Kidney (tissue), 14 donors: ENCODE data around the gene CAPN15. TPM values are rescaled to one million over a fixed set of nuclear protein-coding genes. Genes with fewer than 3 reads are reported as not detected.

ENCODE experiments used
- DNase-seq, 5 donors: peaks; one replicate each; pipeline ENCODE4 v3.0.0-alpha.2; 2013 to 2020
- FAIRE-seq: peaks from 2 replicates; lab custom pipeline; 2012; peaks lifted over from hg19 to GRCh38; lab: Jason Lieb, UNC
- H3K27ac ChIP-seq, 2 donors: one replicate each; pipeline ENCODE4 v1.7.0; 2013; ENCODE audit warnings: low read depth in 2 of 2, low read length in 2 of 2, inconsistent platforms in 1 of 2
- H3K27me3 ChIP-seq: one replicate; pipeline ENCODE4 v1.7.1; 2013; ENCODE audit warnings: low read length, inconsistent platforms; ENCODE audit not compliant: control insufficient read depth, insufficient read depth
- H3K36me3 ChIP-seq, 3 donors: one replicate each; pipeline versions ENCODE4 v1.7.0 to v1.7.1; 2013; ENCODE audit warnings: low read length in 3 of 3, control low read depth in 1 of 3, inconsistent platforms in 1 of 3; ENCODE audit not compliant: insufficient read depth in 3 of 3, control insufficient read depth in 2 of 3
- H3K4me1 ChIP-seq, 3 donors: one replicate each; pipeline versions ENCODE4 v1.7.0 to v1.7.1; 2013; ENCODE audit warnings: low read length in 3 of 3, inconsistent platforms in 1 of 3, low read depth in 1 of 3; ENCODE audit not compliant: control insufficient read depth in 2 of 3, insufficient read depth in 2 of 3
- H3K4me3 ChIP-seq, 3 donors: one replicate each; pipeline versions ENCODE4 v1.7.0 to v1.8.1; 2013; ENCODE audit warnings: low read length in 3 of 3, control low read depth in 1 of 3, inconsistent platforms in 1 of 3
- H3K9ac ChIP-seq, 3 donors: one replicate each; pipeline versions ENCODE4 v1.7.0 to v1.7.1; 2013; ENCODE audit warnings: low read length in 3 of 3, control low read depth in 1 of 3, inconsistent platforms in 1 of 3
- H3K9me3 ChIP-seq, 3 donors: one replicate each; pipeline versions ENCODE4 v1.7.0 to v1.7.1; 2013; ENCODE audit warnings: low read length in 3 of 3, control low read depth in 1 of 3, inconsistent platforms in 1 of 3; ENCODE audit not compliant: control insufficient read depth in 2 of 3, insufficient read depth in 1 of 3
- intact Hi-C: fragments of 100-400 bp; cut with DNase I; formaldehyde crosslinking; loops from one replicate; pipeline ENCODE4 v1.11.1; 2022
- polyA plus RNA-seq: library from polyadenylated mRNA; stranded (reverse); fragments of 350-450 nt; fragmentation: Illumina TruSeq; extraction: RNeasy Lipid Tissue Mini Kit (QIAGEN cat#74804); gene quantifications from one replicate; pipeline ENCODE4 v1.2.3, GENCODE V29; 2014; ENCODE audit warnings: low read depth, low replicate concordance; ENCODE audit not compliant: insufficient read depth
- total RNA-seq: library from RNA; stranded (reverse); fragmentation: NEBNext Ultra II Directional; extraction: Animal tissue kit (Norgen Biotek cat#: 25700); gene quantifications from one replicate; pipeline ENCODE4 v1.2.1, GENCODE V29; 2021
- TF ChIP-seq, protein P1 (sequence below): IDR thresholded peaks from 3 replicates; pipeline ENCODE4 v1.5.1; 2012; ENCODE audit warnings: mild to moderate bottlenecking, moderate library complexity, borderline replicate concordance; ENCODE audit not compliant: insufficient read depth; ENCODE audit errors: extremely low read depth
- donor health status: control.
- donor health status: control.
- donor health status: control.
- donor health status: control.
- donor health status: control.
- donor health status: DM: yes; HTN: yes; CAD: no.
- donor health status: Normal renal cell carcinoma (clear cell type).

The CAPN15 gene
- total and polyA plus RNA-seq, 2 donors from 2014 or later: 17.9 to 52.9 TPM

DNA sequence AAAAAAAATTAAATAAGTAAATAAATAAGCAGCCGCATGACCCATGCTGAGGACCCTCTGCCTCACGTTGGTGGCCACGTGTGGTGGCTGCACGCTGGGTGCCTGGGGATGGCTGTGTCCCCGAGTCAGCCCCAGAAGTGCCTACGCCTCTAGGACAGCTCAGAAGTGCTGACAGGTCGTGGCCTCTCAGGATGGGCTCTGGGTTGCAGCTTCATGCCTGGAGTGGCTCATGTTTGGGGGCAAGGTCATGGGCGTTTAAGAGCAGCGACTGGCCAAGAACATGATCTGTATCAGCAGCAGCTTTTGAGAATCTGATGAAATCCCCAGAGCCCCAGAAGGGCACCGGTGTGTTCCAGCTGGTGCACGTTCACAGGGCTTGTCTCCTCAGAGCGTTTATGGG, 26.8 kb upstream of the CAPN15 start:
- no peak for DNase-seq
- no peak overlapping the region for H3K9ac ChIP-seq
- TF ChIP-seq, protein P1, sequence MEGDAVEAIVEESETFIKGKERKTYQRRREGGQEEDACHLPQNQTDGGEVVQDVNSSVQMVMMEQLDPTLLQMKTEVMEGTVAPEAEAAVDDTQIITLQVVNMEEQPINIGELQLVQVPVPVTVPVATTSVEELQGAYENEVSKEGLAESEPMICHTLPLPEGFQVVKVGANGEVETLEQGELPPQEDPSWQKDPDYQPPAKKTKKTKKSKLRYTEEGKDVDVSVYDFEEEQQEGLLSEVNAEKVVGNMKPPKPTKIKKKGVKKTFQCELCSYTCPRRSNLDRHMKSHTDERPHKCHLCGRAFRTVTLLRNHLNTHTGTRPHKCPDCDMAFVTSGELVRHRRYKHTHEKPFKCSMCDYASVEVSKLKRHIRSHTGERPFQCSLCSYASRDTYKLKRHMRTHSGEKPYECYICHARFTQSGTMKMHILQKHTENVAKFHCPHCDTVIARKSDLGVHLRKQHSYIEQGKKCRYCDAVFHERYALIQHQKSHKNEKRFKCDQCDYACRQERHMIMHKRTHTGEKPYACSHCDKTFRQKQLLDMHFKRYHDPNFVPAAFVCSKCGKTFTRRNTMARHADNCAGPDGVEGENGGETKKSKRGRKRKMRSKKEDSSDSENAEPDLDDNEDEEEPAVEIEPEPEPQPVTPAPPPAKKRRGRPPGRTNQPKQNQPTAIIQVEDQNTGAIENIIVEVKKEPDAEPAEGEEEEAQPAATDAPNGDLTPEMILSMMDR: no peak
- no peak overlapping the region for H3K27ac ChIP-seq
- peaks cover 0 to 16% (median 8%) of the 10 kb centered on the region in 3 donors for H3K36me3 ChIP-seq
- FAIRE-seq: no peak
- H3K27me3 ChIP-seq: no peaks in the 10 kb centered on the region
- H3K9me3 ChIP-seq: no peaks in the 10 kb centered on the region
- intact Hi-C loops: no loop called here
- H3K4me1 ChIP-seq: peaks cover 0 to 11% (median 3%) of the 10 kb centered on the region in 3 donors
- no peak overlapping the region for H3K4me3 ChIP-seq

DNA sequence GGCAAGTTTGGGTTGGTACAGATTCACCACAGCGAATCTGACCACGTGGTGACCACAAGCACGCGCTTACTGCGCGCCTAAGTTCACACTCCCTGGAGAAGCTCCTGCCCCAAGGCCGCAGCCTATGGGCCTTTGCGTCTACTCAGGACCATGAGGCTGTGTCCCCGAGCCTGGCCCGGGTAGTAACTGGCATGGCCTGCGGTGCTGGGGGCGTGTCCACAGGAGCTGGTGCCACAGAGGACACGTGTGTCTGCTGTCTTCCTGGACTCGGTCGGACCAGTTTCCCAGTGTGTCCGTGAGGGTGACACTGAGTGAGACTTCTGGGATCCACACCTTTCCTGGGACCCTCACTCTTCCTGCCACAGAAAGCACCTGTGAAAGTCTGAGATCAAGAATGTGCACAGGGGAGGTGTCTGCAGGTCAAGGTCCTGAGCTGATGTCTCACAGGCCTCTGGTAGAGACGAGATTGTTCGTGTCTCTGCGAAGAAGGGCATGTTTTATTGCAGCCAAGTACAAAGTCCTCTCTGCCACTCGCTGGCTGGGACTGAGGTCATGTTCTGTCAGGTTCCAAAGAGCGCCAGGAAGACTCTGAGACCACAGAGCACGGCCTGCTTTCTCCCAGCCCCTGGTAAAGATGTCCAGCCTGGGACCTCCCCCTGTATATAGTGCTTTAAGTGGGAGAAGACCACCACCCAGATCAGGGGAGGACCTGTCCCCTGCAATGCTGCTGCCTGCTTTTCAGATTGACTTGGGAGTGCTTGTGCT, 25.2 kb upstream of the CAPN15 start:
- H3K9ac ChIP-seq: peak overlapping the region in 1 of 3 donors; percentile 58
- H3K9me3 ChIP-seq: no peaks in the 10 kb centered on the region
- TF ChIP-seq, protein P1: no peak
- DNase-seq (peak in 1 of 5 donors; percentile 51), FAIRE-seq (no peak)
- peak overlapping the region; percentile 77 to 89 for H3K27ac ChIP-seq
- H3K27me3 ChIP-seq: no peaks in the 10 kb centered on the region
- H3K4me3 ChIP-seq: no peak overlapping the region
- H3K4me1 ChIP-seq: peaks cover 0 to 11% (median 3%) of the 10 kb centered on the region in 3 donors
- H3K36me3 ChIP-seq: peaks cover 0 to 20% (median 9%) of the 10 kb centered on the region in 3 donors
- intact Hi-C loops: no loop called here

DNA sequence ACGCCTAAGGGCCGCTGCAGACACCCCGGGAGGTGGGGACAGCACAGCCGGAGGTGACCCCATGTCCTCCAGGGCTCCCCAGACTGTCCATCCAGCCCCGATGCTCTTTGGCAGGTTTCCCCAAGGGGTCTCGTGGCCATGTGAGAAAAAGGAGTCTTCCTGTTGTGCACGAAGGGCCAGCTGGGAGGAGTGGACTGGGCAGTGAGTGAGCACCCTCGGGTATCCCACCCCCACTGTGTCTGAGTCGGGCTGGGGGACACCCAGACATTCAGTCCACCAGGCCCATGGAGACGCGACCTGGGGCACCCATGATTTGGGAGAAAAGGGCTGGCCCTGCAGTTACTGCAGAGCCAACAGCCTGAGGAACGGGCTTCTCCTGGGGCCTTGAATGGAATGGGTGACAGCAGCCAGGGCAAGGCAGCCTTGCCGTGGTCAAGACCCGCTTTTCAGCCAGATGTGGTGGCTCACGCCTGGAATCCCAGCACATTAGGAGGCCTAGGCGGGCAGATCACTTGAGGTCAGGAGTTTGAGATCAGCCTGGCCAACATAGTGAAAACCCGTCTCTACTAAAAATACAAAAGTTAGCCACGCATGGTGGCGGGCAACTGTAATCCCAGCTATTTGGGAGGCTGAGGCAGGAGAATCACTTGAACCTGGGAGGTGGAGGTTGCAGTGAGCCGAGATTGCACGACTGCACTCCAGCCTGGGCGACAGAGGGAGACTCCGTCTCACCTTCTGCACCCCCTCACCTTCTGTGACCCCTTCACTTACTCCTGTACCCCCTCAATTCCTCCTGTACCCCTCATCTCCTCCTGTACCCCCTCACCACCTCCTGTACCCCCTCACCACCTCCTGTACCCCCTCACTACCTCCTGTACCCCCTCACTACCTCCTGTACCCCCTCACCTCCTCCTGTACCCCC, 24.1 kb upstream of the CAPN15 start:
- Histone ChIP-seq H3K36me3 (peaks cover 0 to 17% (median 9%) of the 10 kb centered on the region in 3 donors), H3K9me3 (no peaks in the 10 kb centered on the region), H3K27me3 (no peaks in the 10 kb centered on the region), H3K4me3 (no peak overlapping the region), H3K9ac (peak overlapping the region in 1 of 3 donors; percentile 58), H3K4me1 (peaks cover 0 to 11% (median 3%) of the 10 kb centered on the region in 3 donors), H3K27ac (peak overlapping the region; percentile 33 to 87)
- TF ChIP-seq, protein P1: no peak
- intact Hi-C loops: no loop called here
- no peak for DNase-seq
- FAIRE-seq: no peak
